Measurements from ENCODE around the gene CKAP4.

- TF ChIP-seq CTCF (IDR thresholded peaks at IDR 0.05; ENCODE audit: low read length) (no peak), EZH2phosphoT487 (IDR thresholded peaks at IDR 0.05; ENCODE audit: low read length) (no peak), EZH2 (optimal IDR thresholded peaks at IDR 0.05; ENCODE audit: low read depth, low read length) (no peak)
Measured at GRCh38 chr12:106258935-106259334, 11.1 kb upstream of the CKAP4 start.
